Stimulated activated CD4-positive, alpha-beta T cell treated with anti-CD3 and anti-CD28 coated beads, Interleukin-2, amount 100 ng/mL, for 4 hours (primary cell): ENCODE results near the gene TMEM94.
"Not testable (repeated sequence)": the region's sequence is repeated elsewhere in the genome, so short reads cannot be mapped to it uniquely, and the experiment has no call there.

ENCODE experiments used
- DNase-seq: peaks from one replicate; pipeline ENCODE4 v3.0.0-alpha.2; 2020; ENCODE audit warnings: low read depth

Gene TMEM94

DNA sequence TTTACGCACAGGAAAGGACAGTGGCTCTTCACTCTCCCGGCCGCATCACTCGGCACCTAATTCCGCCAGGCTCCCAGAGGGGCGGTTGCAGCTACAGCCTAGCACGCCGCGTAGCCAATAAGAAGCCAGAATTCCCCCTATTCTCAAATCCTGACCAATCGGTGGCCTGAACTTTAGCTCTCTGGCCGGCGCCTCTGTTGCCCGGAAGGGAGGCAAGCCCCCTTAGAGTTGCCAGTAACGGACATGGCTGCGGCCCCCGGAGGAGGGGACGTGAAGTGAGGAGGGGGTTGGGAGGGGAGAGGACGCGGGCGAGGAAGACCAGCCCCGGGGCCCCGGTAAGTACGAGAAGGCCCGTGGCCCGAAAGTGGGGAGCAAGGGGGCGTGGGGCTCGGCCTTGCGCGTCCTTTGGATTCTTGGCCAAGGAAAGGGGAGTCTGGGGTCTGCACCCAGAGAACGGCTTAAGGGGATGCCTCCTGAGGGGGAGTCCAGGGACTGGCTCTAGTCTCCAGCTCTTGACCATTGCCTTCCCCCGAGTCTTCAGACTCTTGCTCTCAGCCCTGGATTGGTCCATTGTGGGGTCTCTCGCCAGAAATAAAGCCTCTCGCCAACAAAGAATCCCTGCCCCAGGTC lies at the start of gene TMEM94:
Gene TMEM94 (plus strand): TSS at position 219 of the 630 bp plus-strand sequence. CDS start 15,271 bp downstream, outside the sequence.
- peak; percentile 88 for DNase-seq

GRCh38 chr17:75407655-75408352 lies 48.6 kb upstream of the TMEM94 start:
- no peak for DNase-seq

GRCh38 chr17:75410141-75410540 lies 46.3 kb upstream of the TMEM94 start:
- no peak for DNase-seq

DNA sequence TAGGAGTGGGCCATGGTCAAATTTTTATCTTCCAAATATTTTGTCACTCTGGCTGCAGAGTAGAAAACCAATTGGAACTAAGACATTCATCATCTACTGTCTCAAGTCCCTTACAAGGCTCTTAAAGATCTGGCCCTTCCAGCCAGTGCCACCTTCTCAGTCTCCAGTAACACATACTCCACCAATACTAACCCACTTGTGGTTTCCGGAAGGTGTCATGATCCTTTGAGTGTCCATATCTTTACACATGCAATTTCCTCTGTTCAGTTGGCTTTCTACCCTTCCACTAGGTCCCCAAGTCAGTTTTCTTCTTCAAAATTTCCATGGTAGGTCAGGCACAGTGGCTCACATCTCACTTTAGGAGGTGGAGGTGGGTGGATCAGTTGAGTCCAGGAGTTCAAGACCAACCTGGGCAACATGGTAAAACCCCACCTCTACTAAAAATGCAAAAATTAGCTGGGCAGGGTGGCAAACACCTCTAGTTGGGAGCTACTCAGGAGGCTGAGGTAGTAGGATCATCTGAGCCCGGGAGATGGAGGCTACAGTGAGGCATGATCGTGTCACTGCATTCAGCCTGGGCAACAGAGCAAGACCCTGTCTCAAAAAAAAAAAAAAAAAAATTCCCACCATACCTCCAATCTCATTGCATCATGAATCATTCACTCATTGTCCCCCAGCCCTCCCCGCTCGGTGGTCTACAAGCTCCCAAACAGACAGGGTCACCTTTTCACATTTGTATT lies 44.9 kb upstream of the TMEM94 start:
- no peak for DNase-seq

DNA sequence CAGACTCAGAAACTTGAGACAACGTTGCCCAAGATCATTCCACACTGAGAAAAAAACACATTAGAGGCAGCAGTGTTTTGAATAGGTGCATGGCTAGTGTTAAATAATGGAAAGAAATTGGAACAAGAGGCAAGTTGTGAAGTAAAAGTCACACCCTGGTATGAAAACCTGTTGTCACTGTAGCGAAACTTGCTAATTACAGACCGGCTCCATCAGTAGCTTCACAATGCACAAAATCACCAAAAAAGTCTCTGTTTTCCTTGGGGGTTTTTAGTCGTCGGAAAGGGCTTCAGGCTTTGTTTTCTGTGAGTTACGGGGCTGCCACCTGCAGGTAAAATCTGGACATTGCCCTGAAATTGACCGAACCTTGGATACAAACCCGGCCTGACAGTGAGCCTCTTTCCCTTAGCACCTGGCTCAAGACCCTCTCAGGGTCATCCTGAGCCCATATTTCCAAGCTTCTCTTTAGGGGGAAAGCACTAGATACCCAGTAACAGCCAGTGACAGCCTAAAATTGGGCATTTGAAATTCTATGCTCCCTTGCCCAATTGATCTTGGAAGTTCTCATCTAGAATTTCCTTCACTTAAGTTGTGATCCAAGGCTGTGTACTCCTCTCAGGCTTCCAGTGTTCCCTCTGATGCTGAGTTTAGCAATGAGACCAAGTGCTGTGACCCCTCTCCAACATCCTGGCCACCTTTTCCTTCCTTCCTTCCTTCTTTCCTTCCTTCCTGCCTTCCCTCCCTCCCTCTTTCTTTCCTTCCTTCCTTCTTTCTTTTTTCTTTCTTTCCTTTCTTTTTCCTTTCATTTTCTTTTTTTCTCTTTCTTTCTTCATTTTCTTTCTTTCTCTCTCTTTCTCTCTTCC lies 43.7 kb upstream of the TMEM94 start:
- peak; percentile 52 for DNase-seq

- no peak for DNase-seq
Measured at GRCh38 chr17:75414488-75414887, 41.9 kb upstream of the TMEM94 start.

DNA sequence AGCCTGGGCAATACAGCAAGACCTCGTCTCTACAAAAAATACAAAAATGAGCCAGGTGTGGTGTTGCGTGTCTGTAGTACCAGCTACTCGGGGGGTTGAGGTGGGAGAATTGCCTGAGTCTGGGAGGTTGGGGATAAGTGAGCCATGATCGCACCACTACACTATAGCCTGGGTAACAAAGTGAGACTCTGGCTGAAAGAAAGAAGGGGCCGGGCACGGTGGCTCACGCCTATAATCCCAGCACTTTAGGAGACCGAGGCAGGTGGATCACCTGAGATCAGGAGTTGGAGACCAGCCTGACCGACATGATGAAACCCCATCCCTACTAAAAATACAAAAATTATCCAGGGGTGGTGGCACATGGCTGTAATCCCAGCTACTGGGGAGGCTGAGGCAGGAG lies 40.4 kb upstream of the TMEM94 start:
- DNase-seq: no peak

DNA sequence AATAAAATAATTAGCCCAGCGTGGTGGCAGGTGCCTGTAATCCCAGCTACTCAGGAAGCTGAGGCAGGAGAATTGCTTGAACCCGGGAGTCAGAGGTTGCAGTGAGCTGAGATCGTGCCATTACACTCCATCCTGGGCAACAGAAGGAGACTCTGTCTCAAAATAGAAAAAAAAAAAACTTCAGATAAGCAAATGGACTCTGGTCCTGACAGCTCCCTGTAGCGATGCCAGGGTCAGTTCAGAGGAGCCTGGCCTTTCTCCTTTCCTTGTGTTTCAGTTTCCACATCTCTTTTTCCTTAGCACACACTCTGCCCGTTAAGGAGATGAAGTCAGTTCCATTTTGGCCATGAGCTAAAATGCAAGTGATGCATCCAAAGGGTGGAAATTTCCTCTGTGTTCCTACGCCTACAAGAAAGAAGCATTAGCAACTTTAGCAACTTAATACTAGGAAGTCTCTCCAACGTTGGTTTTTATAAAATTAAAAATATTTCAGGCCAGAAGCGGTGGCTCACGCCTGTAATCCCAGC lies 39.3 kb upstream of the TMEM94 start:
- DNase-seq: no peak

- no peak for DNase-seq
Measured at GRCh38 chr17:75418531-75418930, 37.9 kb upstream of the TMEM94 start.

GRCh38 chr17:75428543-75429469 lies 27.6 kb upstream of the TMEM94 start:
- no peak for DNase-seq

DNA sequence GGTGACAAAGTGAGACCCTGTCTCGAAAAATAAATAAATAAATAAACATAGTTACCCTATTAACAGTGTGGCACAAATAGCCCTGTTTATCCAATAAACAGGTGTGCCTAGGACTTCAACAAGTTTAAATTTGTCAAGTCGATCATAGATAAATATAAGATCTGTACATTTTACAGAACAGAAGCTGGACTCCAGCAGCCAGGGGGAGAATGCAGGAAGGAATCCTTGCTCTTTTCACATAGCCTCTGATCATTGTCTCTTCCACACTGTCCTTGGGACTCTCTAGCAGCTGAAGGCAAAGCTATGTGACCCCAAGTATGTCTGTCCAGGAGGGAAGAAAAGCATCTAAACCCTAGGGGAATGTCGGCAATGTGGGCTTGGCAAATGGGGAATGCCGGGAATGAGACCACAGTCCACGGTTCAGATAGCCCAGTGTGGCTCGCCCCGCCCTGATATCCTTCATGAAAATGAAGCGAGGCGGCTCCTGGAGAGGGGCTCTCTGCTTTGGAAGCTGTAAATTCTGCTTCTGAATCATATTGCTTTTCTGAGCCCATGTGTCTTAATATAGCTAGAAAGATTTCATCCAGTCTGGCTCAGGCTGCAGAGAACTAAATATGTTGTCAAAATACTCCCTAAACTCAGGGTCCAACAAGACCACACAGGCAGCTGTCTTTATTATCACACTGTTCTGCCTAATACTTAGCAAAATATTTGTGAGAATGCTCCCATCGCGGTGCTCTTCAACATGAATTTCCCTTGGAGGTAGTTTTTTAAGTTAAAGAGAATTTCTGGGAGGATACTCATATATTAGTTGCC lies 26.1 kb upstream of the TMEM94 start:
- no peak for DNase-seq

DNA sequence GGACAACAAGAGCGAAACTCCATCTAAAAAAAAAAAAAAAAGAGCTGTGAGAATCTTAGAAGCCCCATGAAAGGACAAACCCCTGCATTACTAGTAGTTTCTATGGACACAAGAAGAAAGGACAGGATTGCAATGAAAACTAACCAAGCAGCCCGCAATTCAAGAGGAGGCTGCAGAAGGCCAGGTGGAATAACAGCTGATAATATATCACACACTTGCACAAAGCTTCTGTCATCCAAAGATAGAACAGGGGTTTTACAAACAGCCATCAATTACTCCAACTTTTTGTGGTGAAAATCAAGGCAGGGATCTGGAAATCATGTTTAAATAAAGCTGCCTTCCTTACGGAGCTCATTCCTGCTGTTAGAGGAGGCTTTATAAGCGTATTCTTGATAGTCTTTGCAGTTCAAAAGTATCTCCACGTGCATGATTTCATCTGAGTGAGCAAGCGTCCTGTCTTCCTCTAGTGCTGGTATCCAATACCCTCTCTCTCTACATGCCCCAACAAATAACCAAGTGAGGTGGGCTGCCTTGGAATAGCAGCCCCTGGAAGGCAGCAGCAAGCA lies 23.1 kb upstream of the TMEM94 start:
- no peak for DNase-seq

GRCh38 chr17:75434433-75434832 lies 22.0 kb upstream of the TMEM94 start:
- not testable (repeated sequence) for DNase-seq

DNA sequence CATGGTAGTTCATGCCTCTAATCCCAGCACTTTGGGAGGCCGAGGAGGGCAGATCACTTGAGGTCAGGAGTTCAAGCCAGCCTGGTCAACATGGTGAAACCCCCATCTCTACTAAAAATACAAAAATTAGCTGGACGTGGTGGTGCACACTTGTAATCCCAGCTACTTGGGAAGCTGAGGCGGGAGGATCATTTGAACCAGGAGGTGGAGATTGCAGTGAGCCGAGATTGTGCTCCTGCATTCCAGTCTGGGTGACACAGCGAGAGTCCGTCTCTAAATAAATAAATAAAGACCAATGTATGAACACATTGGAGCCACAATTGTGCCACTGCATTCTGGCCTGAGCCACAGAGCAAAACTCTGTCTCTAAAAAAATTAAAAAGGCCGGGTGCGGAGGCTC lies 19.0 kb upstream of the TMEM94 start:
- DNase-seq: not testable (repeated sequence)

DNA sequence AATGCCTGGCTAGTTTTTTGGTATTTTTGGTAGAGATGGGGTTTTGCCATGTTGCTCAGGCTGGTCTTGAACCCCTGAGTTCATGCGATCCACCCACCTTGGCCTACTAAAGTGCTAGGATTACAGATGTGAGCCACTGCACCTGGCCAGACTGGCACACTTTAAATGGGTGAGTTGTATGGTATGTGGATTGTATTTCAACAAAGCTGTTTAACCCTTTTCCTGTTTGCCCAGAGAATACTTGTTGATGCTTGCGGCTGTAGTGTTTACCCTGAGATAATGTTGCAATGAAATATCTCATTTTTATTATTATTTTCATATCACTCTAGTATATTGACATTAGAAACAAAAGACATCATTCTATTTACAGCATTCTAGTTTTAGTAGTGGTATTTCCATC lies 17.1 kb upstream of the TMEM94 start:
- no peak for DNase-seq

DNA sequence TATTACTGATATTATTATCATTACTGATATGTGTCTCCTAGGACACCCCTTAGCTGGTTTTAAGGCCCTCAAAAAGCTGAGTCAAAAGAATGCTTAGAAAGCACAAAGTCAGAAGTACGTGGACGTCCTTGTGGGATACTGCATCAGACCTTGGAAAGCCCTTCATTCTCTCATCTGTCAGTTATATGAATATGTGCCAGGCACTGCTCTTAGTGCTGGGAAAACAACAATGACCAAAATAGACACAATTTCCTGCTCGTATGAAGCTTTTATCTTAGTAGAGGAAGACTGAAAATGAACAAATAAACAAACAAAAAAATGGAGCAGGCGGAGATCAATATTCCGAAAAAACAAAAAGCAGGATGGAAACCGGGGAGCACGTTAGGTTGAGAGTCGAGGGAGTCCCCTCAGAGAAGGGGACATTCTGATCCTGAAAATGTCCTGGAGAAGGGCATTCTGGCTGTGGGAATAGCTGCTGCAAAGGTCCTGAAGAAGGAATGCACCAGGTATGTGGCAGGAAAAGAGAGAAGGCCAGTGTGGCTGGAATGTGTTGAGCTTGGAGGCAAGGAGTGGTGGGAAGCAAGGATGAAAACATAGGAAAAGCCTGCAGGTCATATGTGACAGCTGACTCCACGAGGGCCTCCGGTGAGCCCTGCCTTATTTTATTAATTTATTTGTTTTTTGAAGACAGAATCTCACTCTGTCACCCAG lies 15.5 kb upstream of the TMEM94 start:
- DNase-seq: no peak

- DNase-seq: no peak
Measured at GRCh38 chr17:75442168-75443103, 14.0 kb upstream of the TMEM94 start.

GRCh38 chr17:75445296-75445695 lies 11.1 kb upstream of the TMEM94 start:
- no peak for DNase-seq
